Stimulated activated naive CD4-positive, alpha-beta T cell (primary cell): Measurements from ENCODE around the gene GSE1.

Experiments used
- DNase-seq, 6 experiments: peaks; one replicate each; lab custom pipeline; 2025; lab: John Stamatoyannopoulos, UW

The GSE1 gene

DNA sequence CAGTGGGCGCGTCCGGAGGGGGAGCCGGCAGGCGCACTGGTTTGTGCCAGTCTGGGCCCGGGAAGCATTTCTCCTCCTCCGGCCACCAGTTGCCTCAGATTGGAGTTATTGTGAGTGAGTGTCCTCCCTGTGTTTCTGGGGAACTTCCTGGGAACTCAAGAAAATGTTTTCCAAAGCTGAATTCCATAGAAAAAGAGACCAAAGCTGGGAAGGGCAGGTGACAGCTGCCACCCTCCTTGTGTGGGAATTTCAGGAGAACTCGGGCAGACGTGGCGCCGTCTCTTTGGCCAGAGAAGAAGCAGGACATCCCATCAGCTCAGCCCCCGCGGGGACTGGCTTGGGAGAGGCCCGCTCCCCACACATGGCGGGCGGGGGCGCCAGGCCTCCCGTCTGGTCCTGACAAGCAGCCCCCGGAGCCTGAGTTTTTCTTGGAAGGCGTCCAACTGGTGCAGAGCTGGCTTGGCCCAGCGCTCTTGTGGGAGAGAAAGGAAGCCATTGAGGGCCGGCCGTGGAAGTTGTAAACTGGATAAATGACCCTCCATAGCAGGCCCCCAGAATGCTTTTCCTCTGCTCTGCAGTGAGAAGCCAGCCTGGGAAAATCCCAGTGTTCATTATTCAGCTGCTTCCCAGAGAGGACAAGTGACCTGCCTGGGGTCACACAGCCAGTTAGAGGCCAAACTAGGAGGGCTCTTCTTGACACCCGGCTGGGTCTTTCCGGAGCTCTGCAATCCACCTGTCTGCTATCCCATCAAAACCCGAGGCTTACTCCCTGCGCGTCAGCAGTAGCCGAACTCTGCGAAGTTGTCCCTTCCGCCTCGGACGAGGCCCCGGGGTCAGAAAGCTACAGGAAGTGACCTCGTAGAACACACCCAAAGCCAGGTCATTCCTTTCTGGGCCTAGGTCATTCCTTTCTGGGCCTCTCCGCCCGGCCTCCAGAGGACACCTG, 39.2 kb upstream of the GSE1 start:
- no peak for DNase-seq

- no peak for DNase-seq
Observed at GRCh38 chr16:85574672-85575475, 38.2 kb upstream of the GSE1 start.

DNA sequence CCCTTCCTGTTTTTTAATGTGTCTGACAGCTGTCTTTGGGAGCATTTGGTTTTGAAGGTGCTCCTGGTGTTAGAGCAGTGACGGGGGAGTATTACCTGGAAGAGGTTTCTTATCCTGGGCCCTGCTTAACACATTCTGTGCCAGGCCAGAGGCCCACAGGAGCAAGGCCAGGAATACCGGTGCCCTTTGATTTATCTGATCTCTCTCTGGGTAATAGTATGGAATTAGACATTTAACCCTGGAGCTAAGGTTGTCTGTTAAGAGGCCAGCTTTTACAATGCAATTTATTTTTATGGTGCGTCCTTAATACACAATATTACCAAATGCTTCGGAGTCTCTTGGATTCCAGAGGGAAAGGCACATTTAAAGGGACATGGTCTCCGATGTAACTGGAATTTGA, 37.2 kb upstream of the GSE1 start:
- DNase-seq: no peak

- no peak for DNase-seq
Observed at GRCh38 chr16:85576944-85577343, 36.2 kb upstream of the GSE1 start.

- DNase-seq: no peak
Observed at GRCh38 chr16:85577899-85578598, 35.1 kb upstream of the GSE1 start.

DNA sequence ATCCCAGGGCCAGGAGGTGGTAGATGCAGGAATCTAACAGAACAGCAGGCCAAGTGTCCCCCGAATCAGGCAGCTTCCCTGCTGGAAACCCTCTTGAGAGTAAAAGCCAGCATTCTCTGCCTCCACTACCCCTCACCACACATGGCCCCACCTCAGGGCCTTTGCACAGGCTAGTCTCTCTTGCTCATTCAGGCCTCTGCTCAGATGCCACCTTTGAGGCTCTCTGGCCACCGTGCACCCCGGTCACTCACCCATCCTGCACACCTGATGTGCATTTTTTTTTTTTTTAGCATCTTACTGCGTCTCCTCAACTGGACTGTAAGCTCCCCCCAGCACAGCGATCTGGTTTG, 34.5 kb upstream of the GSE1 start:
- no peak for DNase-seq

GRCh38 chr16:85579191-85579590, 33.9 kb upstream of the GSE1 start:
- DNase-seq: no peak

- DNase-seq: no peak
Observed at GRCh38 chr16:85579923-85580580, 33.1 kb upstream of the GSE1 start.

DNA sequence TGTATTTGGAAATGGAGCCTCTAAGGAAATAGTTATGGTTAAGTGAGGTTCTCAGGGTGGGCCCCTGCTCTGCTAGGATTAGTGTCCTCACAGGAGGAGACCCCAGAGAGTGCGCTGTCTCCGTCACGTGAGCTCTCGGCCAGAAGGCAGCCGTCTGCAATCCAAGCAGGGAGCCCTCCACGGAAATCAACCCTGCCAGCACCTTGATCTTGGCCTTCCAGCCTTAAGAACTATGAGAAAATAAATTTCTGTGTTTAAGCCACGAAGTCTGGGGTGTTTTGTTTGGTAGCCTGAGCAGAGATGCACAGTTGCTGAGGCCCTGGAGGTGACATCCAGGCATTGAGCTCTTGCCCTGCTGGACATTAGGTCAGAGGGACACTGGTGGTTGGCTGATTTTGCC, 32.4 kb upstream of the GSE1 start:
- no peak for DNase-seq

- no peak for DNase-seq
Observed at GRCh38 chr16:85582229-85582991, 30.7 kb upstream of the GSE1 start.

DNA sequence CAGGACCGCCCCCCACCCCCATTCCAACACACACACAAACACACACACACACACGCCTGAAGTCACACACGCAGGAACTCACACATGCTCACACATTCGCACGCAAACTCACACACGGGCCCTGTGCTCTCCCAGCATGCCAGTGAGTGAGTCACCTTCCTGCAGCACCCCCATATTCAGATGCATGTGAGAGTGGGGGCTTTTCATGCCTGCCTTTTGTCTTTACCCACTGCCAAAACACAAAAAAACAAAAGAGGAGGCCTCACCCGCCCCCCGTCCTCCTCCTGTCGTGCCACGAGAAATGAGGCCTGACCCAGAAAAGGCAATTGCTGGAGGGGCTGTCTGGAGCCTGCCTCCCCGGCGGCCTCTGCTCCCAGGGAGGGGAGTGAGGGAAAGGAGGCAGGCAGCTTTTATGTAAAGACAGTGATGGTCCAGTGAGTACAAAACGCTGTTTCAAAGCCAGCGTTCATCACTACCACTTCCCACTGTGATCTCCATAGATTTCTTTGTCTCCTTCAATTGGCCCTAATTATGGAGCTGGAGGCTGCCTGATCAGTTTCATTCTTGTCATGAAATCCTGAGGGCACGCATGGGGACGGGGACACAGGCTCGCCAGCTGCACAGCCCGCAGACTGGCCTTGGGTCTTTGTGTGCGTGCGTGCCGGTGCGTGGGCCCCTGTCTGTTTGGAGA, 29.5 kb upstream of the GSE1 start:
- DNase-seq: no peak

GRCh38 chr16:85584267-85584666, 28.9 kb upstream of the GSE1 start:
- no peak for DNase-seq

- DNase-seq: no peak
Observed at GRCh38 chr16:85584819-85585282, 28.3 kb upstream of the GSE1 start.

DNA sequence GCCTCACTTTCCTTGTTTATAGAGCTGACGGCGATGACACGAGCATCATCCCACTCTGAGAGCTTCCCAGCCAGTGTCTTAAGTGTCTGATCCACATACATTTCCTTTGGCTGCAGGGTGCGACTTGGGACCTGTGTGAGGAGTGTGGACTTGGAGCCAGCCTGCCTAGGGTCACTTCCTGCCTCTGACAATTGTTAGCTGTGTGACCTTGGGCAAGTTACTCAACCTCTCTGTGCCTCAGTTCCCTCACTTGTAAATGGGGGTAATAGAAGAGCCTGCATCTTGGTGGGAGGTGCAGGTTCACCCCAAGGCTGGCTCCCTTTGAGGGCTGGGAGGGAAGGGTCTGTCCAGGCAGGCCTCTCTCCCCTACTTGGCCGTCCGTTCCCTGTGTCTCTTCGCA, 27.4 kb upstream of the GSE1 start:
- no peak for DNase-seq

DNA sequence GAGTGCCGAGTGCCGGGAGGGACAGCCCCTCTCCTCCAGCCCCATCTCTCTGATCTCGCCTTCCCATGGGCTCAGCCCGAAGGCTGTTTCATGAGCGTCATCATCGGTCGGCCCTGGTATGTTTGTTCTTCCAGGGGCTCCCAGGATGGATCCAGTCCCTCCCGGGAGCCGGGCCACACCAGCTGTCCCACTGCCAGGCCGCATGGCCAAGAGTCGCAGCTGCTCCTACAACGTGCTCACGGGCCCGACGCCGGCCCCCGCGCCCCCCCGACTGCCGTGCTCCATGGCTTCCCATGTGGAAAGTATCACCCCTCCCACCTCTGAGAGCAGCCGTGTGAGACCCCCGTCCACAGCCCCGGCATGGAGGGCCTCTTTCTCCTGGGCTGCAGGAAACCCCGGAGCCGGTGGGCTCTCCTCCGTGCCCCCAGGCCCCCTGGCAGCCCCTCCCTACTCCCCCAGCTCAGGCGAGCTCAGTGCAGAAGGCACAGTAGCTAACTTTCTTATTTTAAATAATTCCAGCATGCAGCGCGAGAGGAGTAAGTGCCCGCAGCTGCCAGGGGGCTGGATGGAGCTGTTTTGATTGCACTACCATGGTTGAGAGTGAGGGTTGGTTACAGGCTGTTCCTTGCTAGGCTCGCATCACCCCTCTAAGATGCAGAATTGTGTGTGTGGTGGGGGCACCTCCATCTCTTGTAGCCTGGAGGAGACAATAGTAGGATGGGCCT, 26.6 kb upstream of the GSE1 start:
- DNase-seq: no peak

GRCh38 chr16:85587762-85588556, 25.2 kb upstream of the GSE1 start:
- DNase-seq: no peak

GRCh38 chr16:85588562-85589503, 24.3 kb upstream of the GSE1 start:
- no peak for DNase-seq
